ENCODE data around the gene AKR7A2.

AKR7A2 gene

GRCh38 chr1:19325368-19325957 is 13.5 kb upstream of the AKR7A2 start:
- H3K9me3 Mint-ChIP-seq, result no peaks in the 10 kb centered on the region
- DNase-seq, result no peak
- H3K4me3 Mint-ChIP-seq, result no peak overlapping the region
- no peaks in the 10 kb centered on the region for H3K27me3 Mint-ChIP-seq
- no peak overlapping the region for H3K27ac Mint-ChIP-seq
- H3K4me1 Mint-ChIP-seq (ENCODE audit: low read depth), result no peaks in the 10 kb centered on the region
- H3K36me3 Mint-ChIP-seq (ENCODE audit: low read depth), result peaks cover 25% of the 10 kb centered on the region

- peaks cover 25% of the 10 kb centered on the region for H3K36me3 Mint-ChIP-seq (ENCODE audit: low read depth)
Measured at GRCh38 chr1:19324665-19324990, 12.7 kb upstream of the AKR7A2 start.

DNA sequence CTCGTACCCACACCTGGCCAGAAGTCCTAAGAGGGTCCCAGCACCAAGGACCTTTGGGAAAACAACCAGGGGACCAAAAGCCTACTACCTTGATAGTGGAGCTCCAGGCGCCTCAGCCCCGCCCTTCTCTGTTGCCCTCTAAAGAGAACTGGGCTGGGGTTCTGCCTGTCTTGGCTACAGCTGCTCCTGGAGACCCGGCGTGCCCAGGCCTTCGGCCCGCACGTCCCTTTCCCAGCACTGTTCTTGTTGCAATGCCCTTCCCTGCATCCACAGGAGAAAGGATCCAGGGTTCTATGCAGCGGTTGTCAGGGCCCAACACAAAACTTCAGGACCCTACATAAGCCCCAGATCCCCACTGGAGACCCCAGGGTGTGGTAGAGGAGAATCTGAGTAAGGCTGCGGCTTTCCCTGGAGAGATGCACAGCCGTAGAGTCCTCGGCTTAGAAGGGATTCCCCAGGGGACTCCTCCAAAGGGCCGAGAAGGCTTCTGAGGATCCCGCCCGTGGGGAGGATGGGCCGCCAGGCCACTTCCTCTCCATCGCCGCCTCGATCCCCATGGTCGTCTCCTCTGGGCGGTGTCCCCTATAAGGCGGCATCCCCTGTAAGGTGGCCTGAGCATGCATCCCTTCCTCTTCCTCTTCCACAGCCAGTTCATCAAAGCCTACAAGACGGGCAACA is 12.2 kb upstream of the AKR7A2 start:
- Mint-ChIP-seq H3K27ac (no peak overlapping the region), H3K27me3 (no peaks in the 10 kb centered on the region), H3K9me3 (no peaks in the 10 kb centered on the region), H3K36me3 (ENCODE audit: low read depth) (peaks cover 25% of the 10 kb centered on the region), H3K4me3 (no peak overlapping the region), H3K4me1 (ENCODE audit: low read depth) (no peaks in the 10 kb centered on the region)
- DNase-seq, result no peak

More at GRCh38 chr1:19324665-19324990, 12.7 kb upstream of the AKR7A2 start:
- no peak overlapping the region for H3K27ac Mint-ChIP-seq
- DNase-seq, result no peak
- no peaks in the 10 kb centered on the region for H3K9me3 Mint-ChIP-seq
- H3K4me1 Mint-ChIP-seq (ENCODE audit: low read depth), result no peaks in the 10 kb centered on the region
- H3K27me3 Mint-ChIP-seq, result no peaks in the 10 kb centered on the region
- no peak overlapping the region for H3K4me3 Mint-ChIP-seq

DNA sequence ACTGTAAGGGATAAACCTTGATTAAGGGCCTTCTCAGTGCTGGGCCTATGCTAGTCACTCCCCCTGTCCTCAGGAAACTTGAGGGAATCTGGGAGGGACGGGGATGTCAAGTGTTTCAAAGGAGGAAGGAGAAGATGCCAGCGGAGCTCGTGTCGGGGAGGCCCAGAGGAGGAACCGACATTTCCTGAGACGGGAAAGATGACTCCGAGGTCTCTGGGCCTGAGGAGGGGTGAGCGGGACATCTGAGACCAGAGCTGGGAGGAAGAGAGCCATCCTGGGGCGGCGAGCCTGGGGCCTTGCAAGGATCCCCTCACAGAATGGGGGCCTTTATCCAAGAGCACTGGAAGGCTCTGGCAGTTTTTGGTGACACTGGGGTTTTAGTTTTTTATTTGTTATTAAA is 10.5 kb upstream of the AKR7A2 start:
- peak overlapping the region; percentile 55 for H3K27ac Mint-ChIP-seq
- no peak overlapping the region for H3K4me3 Mint-ChIP-seq
- H3K36me3 Mint-ChIP-seq (ENCODE audit: low read depth), result peaks cover 21% of the 10 kb centered on the region
- no peaks in the 10 kb centered on the region for H3K27me3 Mint-ChIP-seq
- DNase-seq, result no peak
- no peaks in the 10 kb centered on the region for H3K4me1 Mint-ChIP-seq (ENCODE audit: low read depth)
- no peaks in the 10 kb centered on the region for H3K9me3 Mint-ChIP-seq

GRCh38 chr1:19321071-19321470 is 9.1 kb upstream of the AKR7A2 start:
- H3K4me1 Mint-ChIP-seq (ENCODE audit: low read depth), result peaks cover 3% of the 10 kb centered on the region
- DNase-seq, result no peak

DNA sequence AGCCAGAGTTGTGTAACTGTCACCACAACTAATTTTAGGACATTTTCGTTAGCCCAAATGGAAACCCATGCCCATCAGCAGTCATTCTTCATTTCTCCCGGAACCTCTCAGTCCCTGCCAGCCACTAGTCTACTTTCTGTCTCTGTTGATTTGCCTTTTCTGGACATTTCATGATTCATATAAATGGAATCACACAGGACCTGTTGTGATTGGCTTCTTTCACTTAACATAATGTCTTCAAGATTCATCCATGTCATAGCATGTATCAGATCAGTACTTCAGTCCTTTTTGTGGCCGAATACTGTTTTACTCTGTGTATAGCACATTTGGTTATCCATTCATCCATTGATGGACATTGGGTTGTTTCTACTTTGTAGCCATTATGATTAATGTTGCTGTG is 7.3 kb upstream of the AKR7A2 start:
- H3K27ac Mint-ChIP-seq, result no peak overlapping the region
- no peak overlapping the region for H3K4me3 Mint-ChIP-seq
- peaks cover 15% of the 10 kb centered on the region for H3K4me1 Mint-ChIP-seq (ENCODE audit: low read depth)
- H3K9me3 Mint-ChIP-seq, result no peaks in the 10 kb centered on the region
- H3K27me3 Mint-ChIP-seq, result no peaks in the 10 kb centered on the region
- H3K36me3 Mint-ChIP-seq (ENCODE audit: low read depth), result peaks cover 9% of the 10 kb centered on the region
- no peak for DNase-seq

More at GRCh38 chr1:19321071-19321470, 9.1 kb upstream of the AKR7A2 start:
- H3K9me3 Mint-ChIP-seq, result no peaks in the 10 kb centered on the region
- no peak overlapping the region for H3K27ac Mint-ChIP-seq
- no peaks in the 10 kb centered on the region for H3K27me3 Mint-ChIP-seq
- no peak overlapping the region for H3K4me3 Mint-ChIP-seq
- H3K36me3 Mint-ChIP-seq (ENCODE audit: low read depth), result peaks cover 15% of the 10 kb centered on the region

GRCh38 chr1:19317126-19317910 is 5.4 kb upstream of the AKR7A2 start:
- peaks cover 4% of the 10 kb centered on the region for H3K36me3 Mint-ChIP-seq (ENCODE audit: low read depth)
- H3K4me1 Mint-ChIP-seq (ENCODE audit: low read depth), result peaks cover 27% of the 10 kb centered on the region
- no peaks in the 10 kb centered on the region for H3K9me3 Mint-ChIP-seq
- H3K4me3 Mint-ChIP-seq, result no peak overlapping the region
- H3K27ac Mint-ChIP-seq, result no peak overlapping the region
- no peak for DNase-seq
- no peaks in the 10 kb centered on the region for H3K27me3 Mint-ChIP-seq

- Mint-ChIP-seq H3K27ac (peak overlapping the region; percentile 47), H3K27me3 (no peaks in the 10 kb centered on the region), H3K36me3 (ENCODE audit: low read depth) (peaks cover 11% of the 10 kb centered on the region), H3K4me1 (ENCODE audit: low read depth) (peaks cover 37% of the 10 kb centered on the region), H3K4me3 (no peak overlapping the region), H3K9me3 (no peaks in the 10 kb centered on the region)
- peak; percentile 28 for DNase-seq
Measured at GRCh38 chr1:19315378-19316198, 3.6 kb upstream of the AKR7A2 start.

DNA sequence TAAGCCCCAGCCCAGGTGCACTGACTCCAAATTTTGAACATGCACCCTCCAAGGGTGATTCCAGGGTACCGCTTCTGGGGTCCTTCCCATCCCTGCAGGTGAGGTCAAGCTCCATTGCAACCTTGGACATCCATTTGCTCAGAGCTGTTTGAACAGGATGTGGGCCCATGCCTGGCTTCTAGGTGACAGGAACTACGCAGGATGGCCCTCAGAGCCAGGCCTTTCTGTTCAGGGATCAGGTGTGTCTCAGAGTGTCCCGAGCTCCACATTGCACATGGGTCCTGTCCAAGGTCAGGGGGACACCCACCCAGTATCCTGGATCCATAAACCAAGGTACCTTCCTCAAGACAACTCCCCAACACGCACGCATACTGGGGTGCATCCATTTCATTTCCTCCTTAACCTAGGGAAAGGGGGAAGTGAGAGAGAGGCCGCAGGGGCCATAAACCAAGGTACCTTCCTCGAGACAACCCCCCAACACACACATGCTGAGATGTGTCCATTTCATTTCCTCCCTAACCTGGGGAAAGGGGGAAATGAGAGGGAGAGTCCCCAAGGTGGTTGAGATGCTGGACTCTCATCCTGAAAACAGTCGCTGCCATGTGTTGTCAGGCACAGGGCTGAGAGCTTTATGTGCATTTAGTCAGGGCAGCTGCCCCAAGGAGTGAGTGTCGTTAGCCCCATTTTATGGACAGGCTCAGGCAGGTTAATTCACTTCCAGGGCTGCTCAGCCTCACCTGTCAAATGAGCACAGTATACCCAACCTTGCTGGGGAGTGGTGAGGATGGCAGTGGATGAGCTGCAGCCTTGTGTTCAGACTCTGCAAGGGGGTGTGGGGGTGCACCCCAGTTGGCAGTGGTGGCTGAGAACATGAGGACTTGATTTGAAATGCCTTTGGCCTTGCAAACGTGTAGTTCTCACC is 2.3 kb upstream of the AKR7A2 start:
- DNase-seq, result peak; percentile 29
- Mint-ChIP-seq H3K4me1 (ENCODE audit: low read depth) (peaks cover 43% of the 10 kb centered on the region), H3K9me3 (no peaks in the 10 kb centered on the region), H3K4me3 (no peak overlapping the region), H3K36me3 (ENCODE audit: low read depth) (peaks cover 11% of the 10 kb centered on the region), H3K27ac (no peak overlapping the region), H3K27me3 (no peaks in the 10 kb centered on the region)

DNA sequence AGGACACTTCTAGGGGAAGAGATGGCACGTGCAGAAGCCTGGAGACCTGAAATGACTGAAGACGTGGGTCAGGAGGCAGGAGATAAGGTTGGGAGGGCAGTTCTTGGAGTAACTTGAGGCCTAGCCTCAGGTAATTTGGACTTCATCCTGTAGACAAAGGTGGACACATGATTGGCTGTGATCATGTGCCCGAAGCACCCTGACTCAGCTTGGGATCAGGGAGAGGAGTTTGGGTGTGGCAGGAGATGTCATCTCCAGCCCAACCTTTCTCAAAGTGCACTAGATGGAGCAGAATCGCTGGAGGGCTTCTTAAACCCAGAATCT is 1.7 kb upstream of the AKR7A2 start:
- H3K27me3 Mint-ChIP-seq, result no peaks in the 10 kb centered on the region
- peak overlapping the region; percentile 86 for H3K27ac Mint-ChIP-seq
- peaks cover 14% of the 10 kb centered on the region for H3K36me3 Mint-ChIP-seq (ENCODE audit: low read depth)
- peak overlapping the region; percentile 79 for H3K4me3 Mint-ChIP-seq
- peaks cover 44% of the 10 kb centered on the region for H3K4me1 Mint-ChIP-seq (ENCODE audit: low read depth)
- no peak for DNase-seq
- no peaks in the 10 kb centered on the region for H3K9me3 Mint-ChIP-seq

DNA sequence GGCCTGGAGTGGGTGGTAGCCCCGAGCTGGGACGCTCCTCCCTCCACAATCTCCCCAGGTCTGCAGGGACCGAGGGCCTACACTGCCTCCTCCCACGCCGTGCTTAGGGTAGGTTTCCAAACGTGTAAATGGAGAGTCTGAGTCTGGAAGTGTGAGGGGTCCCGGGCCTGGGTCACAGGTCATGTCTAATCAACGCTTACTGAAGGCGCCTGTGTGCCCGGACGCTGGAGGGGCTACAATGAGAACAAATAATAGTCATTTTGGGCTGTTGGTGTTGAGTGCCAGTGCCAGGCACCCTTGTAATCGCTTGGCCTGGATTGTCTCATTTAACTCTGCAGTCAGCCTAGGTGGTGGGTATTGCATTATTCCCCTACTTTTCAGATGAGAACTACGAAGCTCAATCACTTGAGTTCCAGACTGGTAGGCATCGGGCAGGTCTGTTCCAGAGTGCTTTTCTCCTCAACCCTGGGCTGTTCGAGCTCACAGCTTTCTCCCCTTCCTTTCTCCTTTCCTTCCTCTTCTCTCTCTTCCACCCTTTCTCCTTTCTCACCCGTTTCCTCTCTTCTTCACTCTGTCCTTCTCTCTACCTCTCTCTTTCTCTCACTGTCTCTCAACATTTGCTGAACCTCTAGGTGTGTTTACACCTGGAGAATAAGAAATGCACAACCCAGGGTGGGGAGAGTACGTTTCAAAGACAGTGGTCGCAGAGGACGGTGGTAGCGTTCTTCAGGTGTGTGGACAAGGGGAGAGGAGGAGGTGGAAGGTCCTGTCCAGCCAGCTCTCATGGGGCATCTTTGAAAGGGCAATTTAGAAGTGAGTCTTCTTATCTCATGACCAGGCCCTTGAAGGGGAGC is 1.1 kb upstream of the AKR7A2 start:
- H3K4me1 Mint-ChIP-seq (ENCODE audit: low read depth), result peaks cover 44% of the 10 kb centered on the region
- DNase-seq, result no peak

GRCh38 chr1:19311503-19311930 is 427 bp downstream of the AKR7A2 start:
- DNase-seq, result peak; percentile 58
- Mint-ChIP-seq H3K4me1 (ENCODE audit: low read depth) (peaks cover 44% of the 10 kb centered on the region), H3K4me3 (peak overlapping the region; percentile 87), H3K36me3 (ENCODE audit: low read depth) (peaks cover 31% of the 10 kb centered on the region), H3K9me3 (no peaks in the 10 kb centered on the region), H3K27me3 (no peaks in the 10 kb centered on the region), H3K27ac (peak overlapping the region; percentile 87)

More for the DNA sequence above, 1.1 kb upstream of the AKR7A2 start:
- peaks cover 20% of the 10 kb centered on the region for H3K36me3 Mint-ChIP-seq (ENCODE audit: low read depth)
- H3K27ac Mint-ChIP-seq, result peak overlapping the region; percentile 86
- H3K4me3 Mint-ChIP-seq, result peak overlapping the region; percentile 79
- no peaks in the 10 kb centered on the region for H3K9me3 Mint-ChIP-seq
- no peaks in the 10 kb centered on the region for H3K27me3 Mint-ChIP-seq

All from activated T-cell treated with anti-CD3 and anti-CD28 coated beads, Interleukin-2, amount 50 U/mL, for 24 hours (primary cell).